ENCODE data around the gene TRIM5. TPM values are rescaled to one million over a fixed set of nuclear protein-coding genes. Genes with fewer than 3 reads are reported as not detected.

The TRIM5 gene
- total and polyA plus RNA-seq, 9 donors: 11.8 to 35.8 (median 24.5) TPM

DNA sequence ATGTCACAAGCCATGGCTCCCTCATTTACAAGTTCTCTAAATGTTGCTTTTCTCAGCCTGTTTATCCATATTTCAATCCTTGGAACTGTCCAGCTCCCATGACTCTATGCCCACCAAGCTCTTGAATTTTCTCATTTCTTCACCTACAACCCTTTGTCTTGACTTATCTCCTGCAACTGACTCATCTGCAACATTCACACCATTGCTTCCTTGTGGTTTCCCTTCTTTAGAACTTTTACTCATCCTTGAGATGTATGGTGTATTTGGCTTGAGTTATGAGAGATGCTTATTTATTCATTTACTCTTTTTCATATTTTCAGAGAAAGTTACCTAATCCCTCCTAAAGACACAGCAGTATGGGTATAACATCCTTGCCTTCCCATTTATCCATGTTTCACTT, 41.3 kb downstream of the TRIM5 start:
- Histone ChIP-seq H3K4me1 (ENCODE audit: insufficient read depth) (no peaks in the 10 kb centered on the region), H3K36me3 (no peaks in the 10 kb centered on the region), H3K4me3 (no peak overlapping the region), H3K27ac (no peak overlapping the region), H3K27me3 (no peaks in the 10 kb centered on the region), H3K9me3 (no peaks in the 10 kb centered on the region)
- intact Hi-C loops (cut with DNase I): no loop called here
- TF ChIP-seq EP300 (IDR thresholded peaks at IDR 0.05) (no peak), POLR2A (IDR thresholded peaks at IDR 0.05) (no peak), CTCF (IDR thresholded peaks at IDR 0.05) (no peak)
- no peak for DNase-seq

DNA sequence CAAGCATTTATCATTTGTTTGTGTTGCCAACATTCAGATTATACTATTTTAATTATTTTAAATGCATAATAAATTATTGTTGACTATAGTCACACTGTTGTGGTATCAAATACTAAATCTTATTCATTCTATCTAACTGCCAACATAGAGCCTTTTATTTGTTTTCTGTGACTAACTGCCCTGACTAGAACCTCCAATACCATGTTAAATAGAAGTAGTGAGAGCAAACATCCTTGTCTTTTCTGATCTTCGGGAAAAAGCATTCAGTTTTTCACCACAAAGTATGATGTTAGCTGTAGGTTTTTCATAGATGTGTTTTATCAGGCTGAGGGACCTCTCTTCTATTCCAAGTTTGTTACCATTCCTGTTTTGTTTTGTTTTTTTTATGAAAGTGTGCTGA, 44.9 kb downstream of the TRIM5 start:
- intact Hi-C loops (cut with DNase I): loop anchor here in 1 of 4 donors (10.0 kb wide), 1 partner anchor 365 kb away; no protein-coding TSS in a partner anchor
- Histone ChIP-seq H3K27me3 (no peaks in the 10 kb centered on the region), H3K4me1 (ENCODE audit: insufficient read depth) (no peaks in the 10 kb centered on the region), H3K27ac (no peak overlapping the region), H3K9me3 (no peaks in the 10 kb centered on the region), H3K4me3 (no peak overlapping the region), H3K36me3 (no peaks in the 10 kb centered on the region)
- 89 to 98% (median 96%) methylated on average over 1 of the region's 1 CpG for WGBS, 3 donors
- TF ChIP-seq CTCF (IDR thresholded peaks at IDR 0.05) (no peak), POLR2A (IDR thresholded peaks at IDR 0.05) (no peak), EP300 (IDR thresholded peaks at IDR 0.05) (no peak)
- no peak for DNase-seq

DNA sequence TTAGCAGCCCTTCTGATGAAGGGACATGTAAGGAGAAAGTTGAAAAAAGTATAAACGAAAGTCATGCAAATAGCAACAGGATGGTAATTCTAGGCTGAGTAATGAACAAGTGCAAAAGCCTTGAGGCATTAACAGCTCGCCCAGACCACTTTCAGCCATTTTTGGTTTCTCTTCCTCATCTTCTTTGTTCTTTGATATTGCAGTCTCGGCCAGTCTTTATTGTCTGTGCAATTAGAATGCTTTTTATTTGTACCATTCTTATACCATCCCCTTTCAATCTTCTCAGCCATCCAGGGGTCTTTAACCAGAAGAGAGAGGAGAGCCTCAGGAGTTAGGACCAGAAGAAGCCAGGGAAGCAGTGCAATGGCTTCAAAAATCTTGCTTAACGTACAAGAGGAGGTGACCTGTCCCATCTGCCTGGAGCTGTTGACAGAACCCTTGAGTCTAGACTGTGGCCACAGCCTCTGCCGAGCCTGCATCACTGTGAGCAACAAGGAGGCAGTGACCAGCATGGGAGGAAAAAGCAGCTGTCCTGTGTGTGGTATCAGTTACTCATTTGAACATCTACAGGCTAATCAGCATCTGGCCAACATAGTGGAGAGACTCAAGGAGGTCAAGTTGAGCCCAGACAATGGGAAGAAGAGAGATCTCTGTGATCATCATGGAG, 52.8 kb downstream of the TRIM5 start:
- intact Hi-C loops (cut with DNase I): loop anchor here in 1 of 4 donors (10.0 kb wide), 1 partner anchor 357 kb away; no protein-coding TSS in a partner anchor
- Histone ChIP-seq H3K27ac (no peak overlapping the region), H3K9me3 (no peaks in the 10 kb centered on the region), H3K36me3 (no peaks in the 10 kb centered on the region), H3K4me3 (no peak overlapping the region), H3K4me1 (ENCODE audit: insufficient read depth) (no peaks in the 10 kb centered on the region), H3K27me3 (no peaks in the 10 kb centered on the region)
- no peak for DNase-seq
- TF ChIP-seq EP300 (IDR thresholded peaks at IDR 0.05): no peak
- no peak for TF ChIP-seq CTCF (IDR thresholded peaks at IDR 0.05)
- TF ChIP-seq POLR2A (IDR thresholded peaks at IDR 0.05): no peak
- WGBS, 3 donors: 75 to 80% (median 78%) methylated on average over 5 of the region's 5 CpGs

GRCh38 chr11:5631417-5631816, 53.5 kb downstream of the TRIM5 start:
- intact Hi-C loops (cut with DNase I): loop anchor here in 1 of 4 donors (10.0 kb wide), 1 partner anchor 357 kb away; no protein-coding TSS in a partner anchor
- DNase-seq: no peak
- no peaks in the 10 kb centered on the region for H3K4me1 ChIP-seq (ENCODE audit: insufficient read depth)
- no peak overlapping the region for H3K27ac ChIP-seq
- TF ChIP-seq EP300 (IDR thresholded peaks at IDR 0.05) (no peak), CTCF (IDR thresholded peaks at IDR 0.05) (no peak), POLR2A (IDR thresholded peaks at IDR 0.05) (no peak)
- whole genome bisulfite sequencing, 3 donors: 19 to 47% (median 21%) methylated on average over 2 of the region's 2 CpGs
- no peaks in the 10 kb centered on the region for H3K36me3 ChIP-seq
- no peak overlapping the region for H3K4me3 ChIP-seq
- no peaks in the 10 kb centered on the region for H3K9me3 ChIP-seq
- H3K27me3 ChIP-seq: no peaks in the 10 kb centered on the region
